Endometrial microvascular endothelial cells (primary cell): ENCODE results near the gene IFT22. TPM values are rescaled to one million over a fixed set of nuclear protein-coding genes. Genes with fewer than 3 reads are reported as not detected.
"Not testable (repeated sequence)": the region's sequence is repeated elsewhere in the genome, so short reads cannot be mapped to it uniquely, and the experiment has no call there.

Source experiments
- in situ Hi-C: cut with HindIII; loops from 2 replicates; pipeline ENCODE4 v1.10.0; 2017; ENCODE audit warnings: low sequenced_read_pairs, low pct_unique_long_range_greater_than_20kb; ENCODE audit errors: inconsistent ontology term
- total RNA-seq: library from RNA; depleted of rRNA; stranded (reverse); fragments of >200 nt; gene quantifications from one replicate; pipeline ENCODE4 v1.2.3, GENCODE V29; 2015; ENCODE audit errors: inconsistent ontology term

The IFT22 gene
- total RNA-seq = 30.7 TPM

GRCh38 chr7:101321491-101322401 is at the start of gene IFT22:
IFT22 (minus strand) TSS chr7:101321812; CDS start chr7:101321709, 103 bp downstream.
- in situ Hi-C loops = no loop called here

GRCh38 chr7:101370836-101371235 is 49.2 kb upstream of the IFT22 start:
- in situ Hi-C loops = no loop called here

- in situ Hi-C loops = no loop called here
Observed at GRCh38 chr7:101368422-101369165, 47.0 kb upstream of the IFT22 start.

- in situ Hi-C loops = no loop called here
Observed at GRCh38 chr7:101367676-101368075, 46.1 kb upstream of the IFT22 start.

- in situ Hi-C loops = no loop called here
Observed at GRCh38 chr7:101365956-101366355, 44.3 kb upstream of the IFT22 start.

- in situ Hi-C loops = no loop called here
Observed at GRCh38 chr7:101363734-101364374, 42.2 kb upstream of the IFT22 start.

GRCh38 chr7:101363196-101363733 is 41.7 kb upstream of the IFT22 start:
- in situ Hi-C loops = no loop called here

GRCh38 chr7:101362334-101363195 is 41.0 kb upstream of the IFT22 start, which contains the start of gene COL26A1:
COL26A1 (plus strand) TSS chr7:101362875; CDS start chr7:101363033, 158 bp downstream.
- in situ Hi-C loops = no loop called here

GRCh38 chr7:101357433-101357832 is 35.8 kb upstream of the IFT22 start:
- in situ Hi-C loops = no loop called here

GRCh38 chr7:101352920-101353308 is 31.3 kb upstream of the IFT22 start:
- in situ Hi-C loops = no loop called here

GRCh38 chr7:101349300-101349699 is 27.7 kb upstream of the IFT22 start:
- in situ Hi-C loops = not testable (repeated sequence)

GRCh38 chr7:101348456-101349067 is 26.9 kb upstream of the IFT22 start:
- in situ Hi-C loops = not testable (repeated sequence)

- in situ Hi-C loops = no loop called here
Observed at GRCh38 chr7:101347477-101347876, 25.9 kb upstream of the IFT22 start.

- in situ Hi-C loops = no loop called here
Observed at GRCh38 chr7:101342892-101343291, 21.3 kb upstream of the IFT22 start.

GRCh38 chr7:101340379-101340778 is 18.8 kb upstream of the IFT22 start:
- in situ Hi-C loops = no loop called here

GRCh38 chr7:101333912-101334311 is 12.3 kb upstream of the IFT22 start:
- in situ Hi-C loops = no loop called here

GRCh38 chr7:101332026-101332425 is 10.4 kb upstream of the IFT22 start:
- in situ Hi-C loops = no loop called here

GRCh38 chr7:101330011-101330484 is 8.4 kb upstream of the IFT22 start:
- in situ Hi-C loops = no loop called here
